NCI-H2029 (cell line): ENCODE results near the gene KIRREL1.

Experiments
- DNase-seq: peaks from one replicate; lab custom pipeline; 2025; lab: John Stamatoyannopoulos, UW

Gene KIRREL1

GRCh38 chr1:158075078-158075477, 81.6 kb downstream of the KIRREL1 start:
- DNase-seq: no peak

GRCh38 chr1:158076441-158076840, 83.0 kb downstream of the KIRREL1 start:
- no peak for DNase-seq

- no peak for DNase-seq
Measured at GRCh38 chr1:158077411-158078256, 84.2 kb downstream of the KIRREL1 start.

DNA sequence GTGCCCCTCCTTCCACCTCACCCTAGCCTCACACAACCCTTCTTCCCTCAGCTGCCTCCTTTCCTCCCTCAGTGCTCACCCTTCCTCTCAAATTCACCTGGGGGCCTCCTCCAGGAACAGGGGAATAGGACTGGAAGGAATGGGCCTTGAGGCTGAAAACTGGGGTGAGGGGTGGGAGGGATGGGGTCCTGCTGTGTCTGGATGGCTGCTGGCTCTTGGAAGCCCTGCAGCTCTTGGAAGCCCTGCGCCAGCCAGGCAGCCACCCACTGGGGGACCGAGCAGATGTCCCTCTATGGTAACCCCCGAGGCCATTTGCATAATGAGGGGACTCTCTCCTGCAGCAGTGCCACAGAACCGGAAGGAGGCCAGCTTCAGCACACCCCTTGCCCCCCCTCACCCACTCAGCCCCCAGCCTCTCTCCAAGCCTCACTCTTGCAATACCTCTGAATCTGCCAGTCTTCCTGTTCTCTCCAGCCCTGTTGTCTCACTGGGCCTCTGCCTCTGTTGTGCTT, 85.2 kb downstream of the KIRREL1 start:
- DNase-seq: no peak

DNA sequence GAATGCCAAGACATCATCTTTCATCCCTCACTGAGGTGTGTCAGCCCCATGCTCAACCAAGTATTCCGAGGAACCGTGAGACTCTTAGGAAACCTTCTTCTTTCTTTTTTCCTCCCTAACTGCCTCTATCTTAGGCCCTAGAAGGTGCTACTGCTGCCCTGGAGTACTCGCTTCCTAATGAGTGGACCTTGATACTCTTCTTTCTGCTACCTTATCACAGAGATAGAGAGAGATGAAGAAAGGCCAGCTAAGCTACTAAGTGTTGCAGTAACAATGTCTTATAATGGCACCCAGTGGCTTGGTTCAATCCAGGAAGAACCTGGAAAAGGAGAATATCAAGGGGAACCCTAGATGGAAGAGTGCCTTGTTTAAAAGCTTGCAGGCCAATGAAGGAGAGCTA, 86.6 kb downstream of the KIRREL1 start:
- DNase-seq: no peak

DNA sequence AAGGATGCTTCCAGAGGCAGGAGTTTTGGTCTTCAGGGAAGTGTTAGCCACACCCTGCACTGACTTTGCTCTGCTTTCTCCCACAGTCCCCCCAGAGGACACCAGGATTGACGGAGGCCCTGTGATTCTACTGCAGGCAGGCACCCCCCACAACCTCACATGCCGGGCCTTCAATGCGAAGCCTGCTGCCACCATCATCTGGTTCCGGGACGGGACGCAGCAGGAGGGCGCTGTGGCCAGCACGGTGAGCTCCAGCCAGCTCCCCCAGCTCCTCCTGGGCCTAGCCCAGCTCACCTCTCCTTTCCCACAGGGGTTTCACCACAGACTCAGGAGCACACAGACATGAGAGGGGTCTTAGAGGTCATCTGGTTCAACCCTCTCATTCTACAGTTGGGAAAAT, 90.9 kb downstream of the KIRREL1 start:
- DNase-seq: no peak

GRCh38 chr1:158084747-158085146, 91.3 kb downstream of the KIRREL1 start:
- no peak for DNase-seq

DNA sequence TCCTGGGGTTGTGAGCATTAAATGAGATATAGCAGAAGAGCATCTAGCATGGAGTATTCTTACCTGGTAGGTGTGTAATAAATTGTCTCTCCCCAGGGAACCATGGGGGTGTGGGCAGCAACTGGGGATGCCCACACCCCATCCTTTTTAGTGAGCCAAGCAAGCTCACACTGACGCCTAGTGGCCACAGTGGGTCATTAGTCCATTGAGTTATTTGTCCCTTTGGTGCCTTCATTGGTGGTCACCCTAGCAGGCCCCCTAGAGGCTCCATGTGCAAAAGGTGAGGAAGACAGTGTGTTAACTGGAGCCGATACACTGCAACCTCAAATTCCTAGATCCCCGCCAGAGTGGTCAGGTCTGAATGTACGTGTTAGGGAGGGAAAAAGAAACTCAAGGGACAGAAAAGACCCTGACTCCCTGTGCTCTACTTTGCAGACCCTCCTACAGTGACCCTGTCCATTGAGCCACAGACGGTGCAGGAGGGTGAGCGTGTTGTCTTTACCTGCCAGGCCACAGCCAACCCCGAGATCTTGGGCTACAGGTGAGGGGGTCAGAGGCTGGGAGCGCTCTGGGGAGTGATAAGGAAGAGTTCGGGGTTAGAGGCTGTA, 94.0 kb downstream of the KIRREL1 start:
- DNase-seq: peak; percentile 20

DNA sequence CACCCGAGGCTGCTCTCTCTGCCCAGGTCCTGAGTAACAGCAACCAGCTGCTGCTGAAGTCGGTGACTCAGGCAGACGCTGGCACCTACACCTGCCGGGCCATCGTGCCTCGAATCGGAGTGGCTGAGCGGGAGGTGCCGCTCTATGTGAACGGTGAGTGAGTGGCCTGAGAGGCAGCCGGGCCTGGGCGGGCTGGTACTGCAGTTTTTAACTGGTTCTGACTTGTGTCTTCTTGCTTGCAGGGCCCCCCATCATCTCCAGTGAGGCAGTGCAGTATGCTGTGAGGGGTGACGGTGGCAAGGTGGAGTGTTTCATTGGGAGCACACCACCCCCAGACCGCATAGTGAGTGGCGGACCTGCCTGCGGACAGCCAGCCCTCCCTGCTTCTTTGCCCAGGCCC, 96.0 kb downstream of the KIRREL1 start:
- DNase-seq: no peak

- no peak for DNase-seq
Measured at GRCh38 chr1:158089925-158090637, 96.6 kb downstream of the KIRREL1 start.

GRCh38 chr1:158093376-158093775, 99.9 kb downstream of the KIRREL1 start:
- DNase-seq: no peak

DNA sequence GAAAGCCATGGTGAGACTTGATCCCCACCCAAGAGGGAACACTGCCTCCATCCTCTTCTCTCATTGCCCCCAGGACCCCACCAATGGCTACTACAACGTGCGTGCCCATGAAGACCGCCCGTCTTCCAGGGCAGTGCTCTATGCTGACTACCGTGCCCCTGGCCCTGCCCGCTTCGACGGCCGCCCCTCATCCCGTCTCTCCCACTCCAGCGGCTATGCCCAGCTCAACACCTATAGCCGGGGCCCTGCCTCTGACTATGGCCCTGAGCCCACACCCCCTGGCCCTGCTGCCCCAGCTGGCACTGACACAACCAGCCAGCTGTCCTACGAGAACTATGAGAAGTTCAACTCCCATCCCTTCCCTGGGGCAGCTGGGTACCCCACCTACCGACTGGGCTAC, 101.1 kb downstream of the KIRREL1 start:
- DNase-seq: no peak

DNA sequence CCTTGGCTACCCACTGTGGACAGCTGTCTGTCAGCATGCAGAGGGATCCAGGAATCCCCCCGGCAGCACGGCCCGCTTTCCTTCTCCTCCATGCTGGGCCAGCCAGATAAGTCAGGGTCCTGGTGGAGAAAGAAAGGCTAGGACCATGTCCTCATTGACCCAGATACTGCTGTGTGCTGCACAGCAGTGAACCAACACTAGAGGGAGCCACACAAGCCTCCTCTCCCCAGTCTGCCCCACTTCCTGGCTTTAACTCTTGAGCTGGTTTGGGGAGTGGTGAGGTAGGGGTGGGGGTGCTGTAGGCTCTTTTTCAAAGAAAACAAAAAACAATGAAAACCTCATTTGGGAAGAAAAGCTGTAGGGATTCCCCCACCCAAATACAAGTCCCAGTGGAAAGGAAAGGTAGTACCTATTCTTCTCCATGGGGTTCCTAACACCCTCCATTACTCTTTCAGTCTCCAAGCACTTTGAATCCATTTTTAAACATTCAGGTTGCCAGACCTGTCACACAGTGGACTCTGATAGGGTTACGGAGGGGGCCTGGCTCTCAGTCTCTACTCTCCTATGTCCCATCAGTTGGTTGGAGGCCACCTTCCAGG, 102.4 kb downstream of the KIRREL1 start:
- no peak for DNase-seq

DNA sequence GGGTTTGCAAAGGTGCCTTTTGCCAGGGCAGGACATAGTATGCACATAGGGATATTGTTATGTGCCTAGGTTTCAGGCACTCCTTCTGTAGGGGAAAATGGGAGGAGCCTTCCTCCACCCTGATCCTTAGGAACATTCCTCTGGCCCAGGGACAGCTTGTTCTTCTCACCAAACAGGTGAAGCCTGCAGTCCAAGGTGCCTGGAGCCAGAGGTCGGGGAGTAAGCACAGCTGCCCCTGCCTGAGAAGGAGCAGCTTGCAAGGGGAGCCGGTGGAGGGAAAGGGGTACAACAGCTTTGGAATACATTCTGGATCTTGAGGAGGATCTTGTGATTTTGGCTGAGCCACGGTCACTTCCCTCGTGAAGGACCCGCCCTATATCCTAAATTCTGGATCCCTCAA, 104.8 kb downstream of the KIRREL1 start:
- DNase-seq: no peak

DNA sequence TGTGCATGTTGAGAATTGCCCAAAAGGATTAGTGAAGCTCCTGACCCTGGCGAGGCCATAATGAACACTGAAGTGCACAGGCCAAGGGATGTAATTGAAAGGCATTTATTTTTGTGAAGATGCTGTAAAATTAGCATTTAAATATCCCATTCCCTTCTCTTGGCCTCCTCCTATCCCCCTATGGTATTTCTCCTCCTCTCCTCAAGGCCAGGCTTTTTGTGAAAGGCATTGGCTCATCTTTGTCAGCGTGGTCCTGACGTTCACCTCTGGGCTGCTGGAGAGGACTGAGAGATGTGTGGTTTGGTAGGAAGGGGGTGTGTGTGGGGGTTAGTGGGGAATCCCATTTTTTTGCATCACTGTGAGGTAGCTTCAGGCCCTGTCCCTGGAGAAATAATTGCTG, 105.7 kb downstream of the KIRREL1 start:
- no peak for DNase-seq

DNA sequence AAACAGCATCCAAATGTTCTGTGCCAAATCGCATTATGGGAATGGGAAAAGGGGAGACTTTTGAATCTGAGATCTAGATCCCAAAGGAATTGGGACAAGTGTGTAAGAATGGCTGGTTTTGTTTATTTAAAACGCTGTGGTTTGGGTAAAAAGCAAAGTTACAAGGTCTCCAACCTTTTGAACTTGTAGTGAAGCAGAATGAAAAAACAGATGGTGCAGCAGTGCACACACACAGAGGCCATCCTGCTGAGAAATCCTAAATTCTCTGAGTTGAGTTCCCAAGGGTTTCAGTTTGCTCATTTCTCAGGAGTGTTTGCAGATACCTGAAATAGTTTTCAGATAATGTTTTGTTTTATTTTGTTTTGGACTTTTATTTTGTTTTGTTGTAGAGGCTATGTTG, 107.1 kb downstream of the KIRREL1 start:
- DNase-seq: no peak

DNA sequence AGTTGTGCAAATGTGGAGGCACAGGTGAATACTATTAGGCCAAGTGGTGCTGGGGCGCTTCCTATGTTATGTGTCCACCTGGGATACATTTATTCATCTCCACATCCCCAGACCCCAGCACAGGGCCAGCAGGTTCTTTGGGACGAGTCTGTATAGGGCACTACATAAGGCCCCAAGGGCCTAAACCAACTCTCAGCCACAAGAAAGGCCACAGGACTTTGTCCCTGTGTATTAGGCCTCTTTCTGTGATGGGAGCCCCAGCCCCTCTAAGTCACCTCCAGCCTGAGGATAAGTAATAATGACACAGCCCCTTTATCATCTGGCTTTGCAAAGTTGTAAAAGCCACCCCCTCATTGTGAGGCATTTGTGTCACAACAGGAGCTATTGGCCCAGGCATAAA, 108.0 kb downstream of the KIRREL1 start:
- DNase-seq: no peak

GRCh38 chr1:158101927-158102326, 108.5 kb downstream of the KIRREL1 start:
- DNase-seq: no peak

DNA sequence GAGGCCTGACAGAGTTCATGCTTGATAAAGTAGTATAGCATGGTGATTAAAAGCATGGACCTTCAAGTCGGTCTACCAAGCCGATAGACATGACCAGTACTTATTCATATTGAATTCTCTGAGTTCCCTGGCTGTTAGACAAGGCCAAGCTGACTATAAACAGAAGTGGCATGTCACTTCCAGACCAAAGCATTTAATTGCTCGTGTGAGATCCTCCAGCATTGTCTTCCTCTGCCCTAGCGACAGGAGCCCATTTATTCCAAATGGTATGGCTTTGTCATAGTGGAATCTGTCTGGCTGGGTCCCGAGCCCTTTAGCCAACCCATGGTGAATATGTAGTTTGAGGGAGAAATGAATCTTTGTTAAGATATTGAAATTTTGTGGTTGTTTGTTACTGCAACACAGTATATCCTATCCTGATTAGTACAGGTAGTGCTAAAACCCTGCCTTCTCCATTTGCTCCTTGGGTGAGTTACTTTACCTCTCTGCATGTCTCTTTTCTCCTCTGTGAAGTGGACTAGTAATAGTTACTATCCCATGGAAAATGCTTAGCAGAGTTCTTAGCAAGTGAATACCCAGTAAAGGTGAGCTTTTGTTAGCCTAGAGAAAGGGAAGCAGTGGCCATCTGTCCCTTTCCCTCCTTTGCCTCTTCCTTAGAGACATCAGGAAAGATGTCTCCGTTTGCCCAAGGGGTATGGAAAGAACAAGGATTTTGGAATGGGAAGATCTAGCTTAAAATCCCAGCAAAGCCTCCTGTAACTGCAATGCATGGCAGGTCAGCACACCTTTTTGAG, 109.6 kb downstream of the KIRREL1 start:
- DNase-seq: no peak

DNA sequence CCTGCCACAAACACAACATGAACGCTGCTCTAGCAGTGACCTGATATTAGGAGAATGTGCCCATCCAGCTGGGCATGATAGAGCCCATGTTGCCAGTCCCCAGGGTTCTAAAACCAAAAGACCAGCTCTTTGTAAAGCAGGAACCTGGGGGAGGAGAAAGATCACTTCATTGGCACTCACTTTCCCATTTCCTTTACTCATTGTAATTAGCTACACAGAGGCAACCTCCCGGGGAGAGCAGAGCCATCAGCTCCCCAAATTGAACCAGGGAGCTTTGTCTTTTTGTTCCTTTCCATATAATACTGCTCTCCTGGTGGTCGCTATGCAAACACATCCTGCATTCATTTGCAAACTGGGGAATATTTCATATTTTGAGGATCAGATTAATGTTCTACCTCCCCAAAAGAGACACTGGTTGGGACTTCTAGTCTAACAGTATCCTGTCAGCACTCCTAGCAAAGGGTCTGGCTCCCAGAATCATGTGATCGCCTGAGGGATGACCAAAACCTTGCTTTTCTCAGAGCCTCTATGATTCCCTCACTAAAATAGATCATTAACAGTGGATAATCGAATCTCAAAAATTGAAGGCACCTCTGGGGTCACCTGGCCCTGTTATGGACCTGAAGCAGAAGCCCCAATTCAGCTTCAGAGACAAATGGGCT, 110.5 kb downstream of the KIRREL1 start:
- no peak for DNase-seq

- no peak for DNase-seq
Measured at GRCh38 chr1:158104891-158105290, 111.4 kb downstream of the KIRREL1 start.
